Limb (tissue), 2 donors: ENCODE measurements around the gene SLC27A3.

Experiments used
- DNase-seq, 2 donors: peaks; one replicate each; pipeline ENCODE4 v3.0.0-alpha.2; 2016; ENCODE audit errors: extremely low spot score in 2 of 2

Gene SLC27A3, protein sequence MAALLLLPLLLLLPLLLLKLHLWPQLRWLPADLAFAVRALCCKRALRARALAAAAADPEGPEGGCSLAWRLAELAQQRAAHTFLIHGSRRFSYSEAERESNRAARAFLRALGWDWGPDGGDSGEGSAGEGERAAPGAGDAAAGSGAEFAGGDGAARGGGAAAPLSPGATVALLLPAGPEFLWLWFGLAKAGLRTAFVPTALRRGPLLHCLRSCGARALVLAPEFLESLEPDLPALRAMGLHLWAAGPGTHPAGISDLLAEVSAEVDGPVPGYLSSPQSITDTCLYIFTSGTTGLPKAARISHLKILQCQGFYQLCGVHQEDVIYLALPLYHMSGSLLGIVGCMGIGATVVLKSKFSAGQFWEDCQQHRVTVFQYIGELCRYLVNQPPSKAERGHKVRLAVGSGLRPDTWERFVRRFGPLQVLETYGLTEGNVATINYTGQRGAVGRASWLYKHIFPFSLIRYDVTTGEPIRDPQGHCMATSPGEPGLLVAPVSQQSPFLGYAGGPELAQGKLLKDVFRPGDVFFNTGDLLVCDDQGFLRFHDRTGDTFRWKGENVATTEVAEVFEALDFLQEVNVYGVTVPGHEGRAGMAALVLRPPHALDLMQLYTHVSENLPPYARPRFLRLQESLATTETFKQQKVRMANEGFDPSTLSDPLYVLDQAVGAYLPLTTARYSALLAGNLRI

GRCh38 chr1:153774780-153775457 lies at the start of gene SLC27A3:
SLC27A3 (plus strand) TSS chr1:153775407; CDS start chr1:153775498, 91 bp downstream.
- peak; percentile 74 to 83 for DNase-seq

DNA sequence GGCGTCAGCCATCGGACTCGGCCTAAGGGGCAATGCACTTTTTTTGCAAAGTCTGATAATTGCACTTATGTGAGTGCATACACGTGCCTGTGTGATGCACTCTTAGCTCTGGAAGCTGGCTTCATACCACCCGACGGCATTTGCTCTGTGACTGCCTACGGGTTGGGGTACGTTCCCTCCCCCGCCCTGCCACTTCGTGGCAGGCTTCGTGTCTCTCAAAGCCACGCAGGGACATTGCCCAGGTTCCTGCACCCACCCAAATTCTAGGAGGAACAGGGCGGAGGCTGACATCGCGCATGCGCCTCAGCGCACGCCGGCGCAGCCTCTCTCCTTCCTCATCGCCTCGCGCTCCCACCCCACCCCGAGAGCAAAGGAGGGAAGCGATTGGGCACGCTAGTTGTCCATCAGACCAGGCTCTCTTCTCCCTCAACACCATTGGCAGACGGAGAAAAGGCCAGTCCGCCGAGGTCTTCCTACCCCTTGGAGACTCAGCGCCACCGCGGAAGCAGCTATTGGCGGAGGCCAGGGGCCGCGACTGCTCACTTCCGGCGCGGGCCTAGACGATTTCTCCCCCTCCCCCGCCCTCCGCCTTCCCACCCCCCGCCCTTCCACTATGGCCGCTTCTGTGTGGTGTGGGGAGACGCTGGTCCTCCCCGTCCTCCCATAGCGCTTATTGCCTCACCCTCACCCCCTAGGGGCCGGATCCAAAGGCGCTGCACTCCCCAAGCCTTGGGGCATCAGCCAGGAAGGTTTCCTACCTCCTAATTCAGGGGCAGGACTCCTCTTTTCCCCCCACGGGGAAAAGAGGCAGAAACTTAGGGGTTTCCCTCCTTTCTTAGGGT lies 47.5 kb upstream of the SLC27A3 start, which contains the start of gene INTS3:
Gene INTS3, plus strand, starts transcription at position 588 of the 842 bp plus-strand sequence. CDS start 585 bp downstream, outside the sequence.
- peak; percentile 99 for DNase-seq

DNA sequence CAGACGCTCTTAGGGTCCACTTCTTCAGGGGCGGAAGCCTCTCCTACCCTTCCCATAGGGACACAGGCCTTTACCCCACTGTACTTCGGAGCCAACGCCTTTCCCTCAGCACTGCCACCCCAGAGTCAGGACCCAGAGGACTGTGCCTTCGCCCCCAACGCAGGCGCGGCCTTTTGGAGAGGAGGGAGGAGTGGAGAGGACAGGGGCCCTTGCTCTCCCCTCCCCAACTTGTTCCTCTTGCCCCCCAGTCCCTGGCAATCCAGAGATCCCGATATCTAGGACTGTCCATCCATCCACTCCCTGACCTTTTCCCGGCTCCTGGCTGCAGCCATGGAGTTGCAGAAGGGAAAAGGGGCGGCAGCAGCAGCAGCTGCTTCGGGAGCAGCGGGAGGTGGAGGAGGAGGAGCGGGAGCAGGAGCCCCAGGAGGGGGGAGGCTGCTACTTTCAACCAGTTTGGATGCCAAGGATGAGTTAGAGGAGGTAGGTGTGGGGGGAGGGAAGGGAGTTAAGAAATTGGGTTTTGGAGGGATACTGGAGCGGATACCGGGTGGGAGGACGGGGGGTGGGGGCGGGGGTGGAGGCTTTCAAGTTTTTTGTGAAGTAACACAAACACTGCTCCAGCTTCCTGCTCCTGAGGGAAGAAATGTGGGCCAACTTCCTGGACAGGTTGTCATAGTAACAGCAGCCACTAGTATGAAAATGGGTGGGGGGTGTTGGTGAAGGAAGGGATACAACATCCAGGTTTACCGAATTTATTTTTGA lies 46.7 kb upstream of the SLC27A3 start:
- peak; percentile 59 to 72 for DNase-seq

- DNase-seq = no peak
Observed at GRCh38 chr1:153730468-153730988, 44.7 kb upstream of the SLC27A3 start.

GRCh38 chr1:153733970-153734369 lies 41.2 kb upstream of the SLC27A3 start:
- no peak for DNase-seq

DNA sequence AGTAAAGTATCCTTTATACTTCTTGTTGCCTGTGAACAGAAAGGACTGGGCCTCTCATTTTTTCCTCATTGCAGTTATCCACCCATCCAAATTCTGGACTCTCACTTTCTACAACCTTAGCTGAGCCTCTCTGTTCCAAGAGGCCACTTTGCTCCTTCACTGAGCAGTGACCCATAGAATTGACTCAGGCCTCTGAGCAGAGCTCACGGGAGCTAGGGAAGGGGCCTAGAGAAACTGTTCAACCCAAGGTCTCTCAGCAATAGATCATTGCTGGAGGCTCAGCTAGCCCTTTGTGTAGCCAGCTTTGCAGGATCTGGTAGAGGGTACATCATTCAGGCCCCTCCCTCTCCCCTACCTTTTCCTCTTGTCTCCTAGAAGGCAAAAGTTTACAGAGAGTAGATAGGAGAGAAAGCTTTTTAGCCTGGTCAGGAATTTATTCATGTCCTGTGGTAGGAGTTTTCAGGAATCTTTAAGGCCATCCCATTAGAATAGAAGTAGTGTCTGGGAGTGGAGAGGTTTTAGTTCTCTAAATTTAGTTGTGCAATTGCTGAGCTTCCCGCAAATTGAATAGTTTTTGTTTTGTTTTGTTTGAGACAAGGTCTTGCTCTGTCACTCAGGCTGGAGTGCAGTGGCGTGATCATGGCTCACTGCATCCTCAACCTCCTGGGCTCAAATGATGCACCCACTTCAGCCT lies 40.7 kb upstream of the SLC27A3 start:
- no peak for DNase-seq

DNA sequence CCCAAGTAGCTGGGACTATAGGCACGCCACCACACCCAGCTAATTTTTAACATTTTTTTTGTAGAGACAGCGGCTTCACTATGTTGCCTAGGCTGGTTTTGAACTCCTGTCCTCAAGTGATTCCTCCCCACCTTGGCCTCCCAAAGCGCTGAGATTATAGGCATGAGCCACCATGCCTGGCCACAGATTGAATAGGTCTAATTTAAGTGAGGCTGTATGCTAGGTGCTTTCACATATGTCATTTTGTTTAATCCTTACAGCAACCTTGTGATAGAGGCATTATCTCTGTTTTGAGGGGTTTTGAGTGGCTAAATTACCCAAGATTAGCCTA lies 40.2 kb upstream of the SLC27A3 start:
- DNase-seq = no peak

DNA sequence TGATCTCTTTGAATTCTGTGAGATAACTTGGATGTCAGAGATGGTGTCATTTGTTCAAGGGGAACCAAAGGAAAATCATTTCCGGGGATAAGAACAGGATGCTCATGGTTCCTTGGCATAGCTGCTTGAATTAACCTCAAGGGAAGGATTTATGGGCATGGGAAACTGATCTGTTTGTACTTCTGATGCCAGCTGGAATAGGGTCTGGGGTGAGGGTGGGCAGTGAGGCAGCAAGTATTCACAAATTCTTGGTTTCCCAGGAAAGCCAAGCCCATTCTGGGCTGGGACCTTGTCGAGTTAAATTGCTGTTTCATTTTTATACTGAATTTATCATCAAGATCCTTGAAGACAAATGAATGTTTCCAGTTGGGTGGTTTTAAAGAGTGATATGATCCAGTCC lies 33.2 kb upstream of the SLC27A3 start:
- no peak for DNase-seq

- DNase-seq = no peak
Observed at GRCh38 chr1:153742411-153743142, 32.6 kb upstream of the SLC27A3 start.

DNA sequence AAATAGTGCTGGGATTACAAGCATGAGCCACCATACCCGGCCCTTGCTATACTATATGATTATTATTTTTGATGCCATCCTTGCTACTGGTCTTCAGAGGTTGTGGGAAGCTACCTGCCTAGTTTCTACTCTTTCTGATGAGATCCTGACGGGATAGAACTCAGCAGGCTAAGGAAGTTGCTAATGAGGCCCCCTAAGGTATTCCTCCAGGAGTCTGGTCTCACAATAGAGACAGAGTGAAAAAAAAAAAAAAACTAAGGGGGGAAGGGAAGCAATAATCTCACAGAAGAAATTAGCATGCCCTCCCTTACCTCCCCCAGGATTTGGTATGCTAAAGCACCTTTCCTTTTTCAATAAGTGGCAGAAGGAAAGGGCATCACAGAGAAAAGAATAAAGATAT lies 29.8 kb upstream of the SLC27A3 start:
- DNase-seq = no peak

GRCh38 chr1:153746174-153746573 lies 29.0 kb upstream of the SLC27A3 start:
- DNase-seq = no peak

- DNase-seq = no peak
Observed at GRCh38 chr1:153748903-153749302, 26.3 kb upstream of the SLC27A3 start.

- DNase-seq = peak; percentile 81 to 82
Observed at GRCh38 chr1:153749408-153750005, 25.7 kb upstream of the SLC27A3 start.

DNA sequence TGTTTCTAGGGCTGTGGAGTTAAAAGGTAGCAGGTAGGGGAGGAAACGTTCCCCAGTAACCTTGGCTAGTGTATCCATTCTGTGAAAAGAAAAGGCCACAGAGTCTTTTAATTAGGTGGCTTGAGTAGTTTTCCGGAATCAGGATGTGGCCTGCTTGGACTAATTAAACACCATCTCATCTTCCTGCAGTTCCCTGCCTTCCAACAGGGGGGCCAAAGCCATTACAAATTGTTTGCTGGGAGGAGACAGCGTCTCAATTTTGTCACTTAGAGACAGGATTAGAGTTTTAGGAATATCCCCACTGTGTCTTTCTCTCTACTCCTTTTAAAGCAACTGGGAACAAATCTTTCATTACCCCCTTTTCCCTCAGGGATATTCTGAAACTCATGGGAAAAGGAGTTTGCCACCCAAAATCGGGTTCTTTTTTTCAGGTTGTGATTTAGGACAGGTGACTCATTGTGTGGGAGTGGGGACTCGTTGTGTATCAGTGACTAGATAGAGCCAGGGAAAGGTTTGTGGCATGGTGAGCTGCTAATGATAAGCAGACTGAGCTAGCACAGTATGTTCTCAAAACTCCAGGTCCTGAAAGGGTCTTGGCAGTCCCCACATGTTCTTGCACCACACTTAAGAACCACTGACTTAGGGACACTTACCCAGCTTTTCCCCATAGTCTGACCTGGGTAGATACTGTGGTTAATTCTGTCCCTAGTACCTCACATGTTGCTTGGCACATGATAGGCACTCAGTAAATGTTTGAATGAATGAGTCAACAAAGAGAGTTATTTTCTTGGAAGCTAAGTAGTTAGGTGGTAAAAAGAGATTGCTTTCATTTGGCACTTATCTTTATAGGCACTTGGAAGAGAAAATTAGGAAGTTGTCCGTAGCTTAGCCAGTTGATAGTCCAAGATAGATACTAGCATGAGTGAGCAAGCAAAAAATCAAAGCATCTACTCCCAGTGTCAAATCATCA lies 24.9 kb upstream of the SLC27A3 start:
- DNase-seq = no peak

GRCh38 chr1:153752072-153752471 lies 23.1 kb upstream of the SLC27A3 start:
- no peak for DNase-seq

DNA sequence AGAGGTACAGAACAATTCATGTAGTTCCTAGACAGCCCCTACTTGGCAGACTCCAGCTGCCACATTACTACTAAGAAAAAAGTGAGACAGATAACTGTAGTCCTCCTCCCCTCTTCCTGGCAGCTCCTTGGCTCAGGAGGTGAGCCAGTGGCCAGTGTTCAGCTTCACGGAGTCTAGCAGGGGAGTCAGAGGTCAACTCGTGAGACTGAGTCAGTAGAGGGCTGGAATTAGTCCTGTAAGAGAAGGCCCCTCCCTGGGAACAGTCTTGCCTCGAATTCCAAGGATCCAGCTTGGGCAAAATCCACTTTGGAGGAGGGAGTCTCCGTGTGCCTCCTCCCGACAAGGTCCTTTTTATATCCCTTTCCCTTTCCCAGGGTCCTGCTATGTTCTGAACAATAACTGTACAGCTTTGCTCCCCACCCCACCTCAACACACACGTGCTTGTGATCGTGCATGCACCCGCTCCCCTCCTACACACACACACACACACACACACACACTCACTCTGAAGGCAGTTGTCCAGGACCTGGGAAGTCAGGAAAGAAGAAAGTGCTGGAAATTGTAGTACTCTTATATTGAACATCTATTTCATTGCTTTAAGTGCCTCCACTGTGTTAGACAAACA lies 22.5 kb upstream of the SLC27A3 start:
- no peak for DNase-seq

- no peak for DNase-seq
Observed at GRCh38 chr1:153754266-153754665, 20.9 kb upstream of the SLC27A3 start.
